ENCODE measurements around the gene SENP3.

SENP3 gene

DNA sequence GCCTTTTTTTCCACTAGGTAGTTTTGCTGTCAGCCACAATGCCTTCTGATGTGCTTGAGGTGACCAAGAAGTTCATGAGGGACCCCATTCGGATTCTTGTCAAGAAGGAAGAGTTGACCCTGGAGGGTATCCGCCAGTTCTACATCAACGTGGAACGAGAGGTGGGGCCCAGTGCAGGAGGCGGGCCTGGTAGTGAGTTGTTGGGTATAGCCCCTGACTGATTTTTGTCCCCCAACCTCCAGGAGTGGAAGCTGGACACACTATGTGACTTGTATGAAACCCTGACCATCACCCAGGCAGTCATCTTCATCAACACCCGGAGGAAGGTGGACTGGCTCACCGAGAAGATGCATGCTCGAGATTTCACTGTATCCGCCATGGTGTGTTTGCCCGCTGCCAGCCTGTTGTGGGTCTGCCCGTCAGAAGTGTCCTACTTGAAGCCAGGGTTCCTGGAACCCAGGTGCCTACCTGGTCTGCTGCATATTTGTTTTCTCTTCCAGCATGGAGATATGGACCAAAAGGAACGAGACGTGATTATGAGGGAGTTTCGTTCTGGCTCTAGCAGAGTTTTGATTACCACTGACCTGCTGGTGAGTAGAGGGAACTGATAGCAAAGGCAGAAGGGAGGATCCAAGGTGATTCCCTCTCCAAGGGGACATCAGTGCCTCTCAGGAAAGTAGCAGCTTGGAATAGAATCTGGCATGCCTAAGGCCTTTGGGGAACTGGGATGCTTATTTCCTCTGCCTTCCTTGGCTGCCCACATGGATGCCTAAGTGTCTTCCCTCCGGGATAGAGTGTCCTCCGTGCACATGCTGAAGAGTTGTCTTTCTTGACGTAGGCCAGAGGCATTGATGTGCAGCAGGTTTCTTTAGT lies 15.8 kb downstream of the SENP3 start:
- DNase-seq (ENCODE audit: low spot score), result no peak

DNA sequence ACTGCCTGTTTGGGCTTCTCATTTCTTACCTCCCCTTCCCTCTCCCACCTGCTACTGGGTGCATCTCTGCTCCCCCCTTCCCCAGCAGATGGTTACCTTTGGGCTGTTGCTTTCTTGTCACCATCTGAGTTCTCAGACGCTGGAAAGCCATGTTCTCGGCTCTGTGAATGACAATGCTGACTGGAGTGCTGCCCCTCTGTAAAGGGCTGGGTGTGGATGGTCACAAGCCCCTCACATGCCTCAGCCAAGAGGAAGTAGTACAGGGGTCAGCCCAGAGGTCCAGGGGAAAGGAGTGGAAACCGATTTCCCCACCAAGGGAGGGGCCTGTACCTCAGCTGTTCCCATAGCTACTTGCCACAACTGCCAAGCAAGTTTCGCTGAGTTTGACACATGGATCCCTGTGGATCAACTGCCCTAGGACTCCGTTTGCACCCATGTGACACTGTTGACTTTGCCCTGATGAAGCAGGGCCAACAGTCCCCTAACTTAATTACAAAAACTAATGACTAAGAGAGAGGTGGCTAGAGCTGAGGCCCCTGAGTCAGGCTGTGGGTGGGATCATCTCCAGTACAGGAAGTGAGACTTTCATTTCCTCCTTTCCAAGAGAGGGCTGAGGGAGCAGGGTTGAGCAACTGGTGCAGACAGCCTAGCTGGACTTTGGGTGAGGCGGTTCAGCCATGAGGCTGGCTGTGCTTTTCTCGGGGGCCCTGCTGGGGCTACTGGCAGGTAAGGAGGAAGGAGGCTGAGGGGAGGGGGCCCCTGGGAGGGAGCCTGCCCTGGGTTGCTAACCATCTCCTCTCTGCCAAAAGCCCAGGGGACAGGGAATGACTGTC lies 17.5 kb downstream of the SENP3 start, which contains the start of gene CD68:
CD68 (plus strand) TSS at position 638 of the 833 bp plus-strand sequence; CDS start at position 678, 40 bp downstream.
- DNase-seq (ENCODE audit: low spot score), result peak; percentile 96

DNA sequence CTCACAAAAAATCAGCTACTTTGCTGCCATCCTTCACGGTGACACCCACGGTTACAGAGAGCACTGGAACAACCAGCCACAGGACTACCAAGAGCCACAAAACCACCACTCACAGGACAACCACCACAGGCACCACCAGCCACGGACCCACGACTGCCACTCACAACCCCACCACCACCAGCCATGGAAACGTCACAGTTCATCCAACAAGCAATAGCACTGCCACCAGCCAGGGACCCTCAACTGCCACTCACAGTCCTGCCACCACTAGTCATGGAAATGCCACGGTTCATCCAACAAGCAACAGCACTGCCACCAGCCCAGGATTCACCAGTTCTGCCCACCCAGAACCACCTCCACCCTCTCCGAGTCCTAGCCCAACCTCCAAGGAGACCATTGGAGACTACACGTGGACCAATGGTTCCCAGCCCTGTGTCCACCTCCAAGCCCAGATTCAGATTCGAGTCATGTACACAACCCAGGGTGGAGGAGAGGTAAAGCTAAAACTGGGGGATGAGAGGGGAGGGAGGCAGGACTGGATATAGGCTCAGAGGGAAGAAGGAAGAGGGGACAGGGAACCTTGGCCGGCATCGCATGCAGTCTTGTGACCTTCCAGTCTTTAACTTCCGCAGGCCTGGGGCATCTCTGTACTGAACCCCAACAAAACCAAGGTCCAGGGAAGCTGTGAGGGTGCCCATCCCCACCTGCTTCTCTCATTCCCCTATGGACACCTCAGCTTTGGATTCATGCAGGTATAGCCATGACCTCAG lies 18.3 kb downstream of the SENP3 start:
- DNase-seq (ENCODE audit: low spot score), result no peak

DNA sequence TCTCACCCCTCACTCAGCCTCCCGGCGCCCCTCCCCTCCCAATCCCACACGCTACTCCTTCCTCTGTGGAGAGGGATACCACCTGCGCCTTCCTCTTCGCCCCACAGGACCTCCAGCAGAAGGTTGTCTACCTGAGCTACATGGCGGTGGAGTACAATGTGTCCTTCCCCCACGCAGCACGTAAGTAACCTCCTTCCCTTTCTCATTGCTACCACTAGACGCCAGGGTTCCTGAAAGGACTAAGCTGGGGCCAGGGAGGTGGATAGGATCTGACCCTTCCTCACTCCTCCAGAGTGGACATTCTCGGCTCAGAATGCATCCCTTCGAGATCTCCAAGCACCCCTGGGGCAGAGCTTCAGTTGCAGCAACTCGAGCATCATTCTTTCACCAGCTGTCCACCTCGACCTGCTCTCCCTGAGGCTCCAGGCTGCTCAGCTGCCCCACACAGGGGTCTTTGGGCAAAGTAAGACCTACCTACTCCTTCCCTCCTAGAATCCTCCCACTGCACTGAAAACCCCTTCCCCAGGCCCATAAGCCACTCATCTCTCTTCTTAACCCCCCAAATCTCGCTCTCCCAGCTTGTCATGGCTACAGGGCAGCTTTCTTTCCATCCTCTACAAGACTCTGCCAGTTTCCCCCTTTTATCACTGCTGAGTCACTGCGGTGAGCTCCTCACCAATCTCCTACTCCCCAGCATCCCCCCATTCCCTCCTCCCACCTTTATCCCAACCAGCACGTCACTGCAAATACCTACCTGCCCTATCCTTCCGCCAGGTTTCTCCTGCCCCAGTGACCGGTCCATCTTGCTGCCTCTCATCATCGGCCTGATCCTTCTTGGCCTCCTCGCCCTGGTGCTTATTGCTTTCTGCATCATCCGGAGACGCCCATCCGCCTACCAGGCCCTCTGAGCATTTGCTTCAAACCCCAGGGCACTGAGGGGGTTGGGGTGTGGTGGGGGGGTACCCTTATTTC lies 19.2 kb downstream of the SENP3 start:
- DNase-seq (ENCODE audit: low spot score), result no peak

DNA sequence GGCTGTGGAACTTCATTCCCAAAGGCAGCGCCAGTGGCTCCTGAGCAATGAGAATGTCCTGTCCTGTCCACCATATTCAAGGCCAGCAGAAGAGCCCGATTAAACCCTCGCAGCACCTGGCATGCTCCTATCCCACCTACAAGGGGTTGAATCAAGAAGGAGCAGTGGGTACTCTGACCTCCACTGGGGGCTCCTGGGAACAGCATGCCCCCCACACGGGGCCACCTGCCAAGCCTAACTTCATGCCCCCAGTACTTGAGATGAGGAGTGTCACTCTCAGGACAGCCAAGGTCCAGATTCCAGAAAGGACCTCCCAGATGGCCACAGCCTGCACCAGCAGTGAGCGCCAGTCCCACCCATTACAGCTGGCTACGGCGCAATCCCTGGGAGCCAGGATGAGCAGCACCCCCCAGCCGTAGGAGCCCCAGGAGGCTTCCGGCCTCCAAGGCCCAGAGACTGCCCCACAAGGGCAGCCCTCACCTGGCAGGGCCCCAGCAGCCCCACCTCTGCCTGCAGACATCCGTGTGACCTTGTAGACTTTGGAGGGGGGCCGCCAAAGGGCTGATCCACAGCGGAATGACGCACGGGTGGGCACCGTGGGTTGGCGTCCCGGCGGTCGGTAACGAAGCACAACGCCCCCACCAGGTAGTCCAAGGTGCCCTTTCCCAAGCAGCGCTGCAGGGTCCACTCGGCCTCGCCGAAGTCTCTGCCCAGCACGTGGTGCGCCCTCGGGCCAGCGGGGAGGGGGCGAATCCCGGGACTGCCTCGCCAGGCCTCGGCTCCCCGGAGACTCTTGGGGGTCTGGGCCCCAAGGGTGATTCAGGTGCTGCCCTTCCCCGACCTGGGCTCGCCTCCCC lies 20.9 kb downstream of the SENP3 start:
- no peak for DNase-seq (ENCODE audit: low spot score)

DNA sequence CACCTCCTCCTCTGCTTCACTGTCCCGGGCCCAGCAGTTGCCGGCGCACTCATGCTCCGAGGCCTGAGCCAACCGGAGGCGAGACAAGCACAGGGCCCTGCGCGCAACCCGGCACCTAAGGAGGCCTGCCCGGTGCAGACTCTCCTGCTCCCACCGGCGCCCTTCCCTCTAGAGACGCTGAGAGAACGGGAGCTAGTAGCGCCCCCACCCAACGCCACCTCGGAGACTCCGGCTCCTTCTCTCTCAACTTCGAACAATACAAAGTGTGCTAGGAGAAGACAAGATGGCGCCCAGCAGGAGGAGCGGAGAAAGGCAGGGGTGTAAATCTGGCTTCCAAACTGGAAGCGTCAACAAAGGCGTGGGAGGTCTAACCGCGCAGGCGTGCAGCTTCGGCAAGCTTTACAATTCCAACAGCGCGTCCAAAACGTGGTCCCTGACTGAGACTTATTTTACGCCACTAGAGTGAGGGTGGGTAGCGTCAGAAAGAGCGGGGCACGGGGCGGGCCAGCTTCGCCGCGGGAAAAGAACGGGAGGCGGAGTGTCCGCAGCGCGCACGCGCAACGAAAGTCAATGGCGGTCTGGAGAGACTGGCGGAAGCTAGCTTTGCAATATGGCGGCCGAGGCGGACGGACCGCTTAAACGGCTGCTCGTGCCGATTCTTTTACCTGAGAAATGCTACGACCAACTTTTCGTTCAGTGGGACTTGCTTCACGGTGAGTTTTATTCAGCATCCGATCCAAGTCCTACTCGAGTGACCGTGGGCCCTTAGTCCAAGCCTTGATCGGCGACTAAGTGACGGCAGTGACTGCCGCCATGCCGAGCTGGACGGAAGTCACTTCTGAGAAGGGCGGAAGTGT lies 21.8 kb downstream of the SENP3 start, which contains the start of gene MPDU1:
MPDU1 (plus strand) TSS at position 600 of the 857 bp plus-strand sequence; CDS start at position 611, 11 bp downstream.
- peak; percentile 96 for DNase-seq (ENCODE audit: low spot score)

DNA sequence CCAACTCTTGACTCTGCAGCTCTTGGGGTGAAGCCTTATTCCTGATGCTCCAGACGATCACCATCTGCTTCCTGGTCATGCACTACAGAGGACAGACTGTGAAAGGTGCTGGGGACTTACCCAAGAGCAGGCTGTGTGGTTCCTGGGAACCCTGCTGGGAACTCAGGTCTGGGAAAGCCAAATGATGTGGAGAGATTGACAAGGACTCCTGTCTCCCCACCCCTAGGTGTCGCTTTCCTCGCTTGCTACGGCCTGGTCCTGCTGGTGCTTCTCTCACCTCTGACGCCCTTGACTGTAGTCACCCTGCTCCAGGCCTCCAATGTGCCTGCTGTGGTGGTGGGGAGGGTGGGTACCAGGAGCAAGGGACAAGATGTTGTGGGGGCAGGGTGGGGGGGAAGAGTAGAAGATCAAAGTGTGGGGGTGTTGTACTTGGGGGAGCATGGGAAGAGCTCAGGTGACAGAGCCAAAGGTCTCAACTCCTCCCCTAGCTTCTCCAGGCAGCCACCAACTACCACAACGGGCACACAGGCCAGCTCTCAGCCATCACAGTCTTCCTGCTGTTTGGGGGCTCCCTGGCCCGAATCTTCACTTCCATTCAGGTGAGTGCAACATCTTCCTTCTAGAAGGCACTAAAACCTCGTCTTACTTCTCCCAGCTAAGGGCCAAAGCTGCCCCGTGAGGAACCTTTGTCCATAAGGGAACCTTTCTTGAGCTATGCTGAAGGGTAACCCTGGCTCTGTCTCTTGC lies 25.1 kb downstream of the SENP3 start:
- no peak for DNase-seq (ENCODE audit: low spot score)

DNA sequence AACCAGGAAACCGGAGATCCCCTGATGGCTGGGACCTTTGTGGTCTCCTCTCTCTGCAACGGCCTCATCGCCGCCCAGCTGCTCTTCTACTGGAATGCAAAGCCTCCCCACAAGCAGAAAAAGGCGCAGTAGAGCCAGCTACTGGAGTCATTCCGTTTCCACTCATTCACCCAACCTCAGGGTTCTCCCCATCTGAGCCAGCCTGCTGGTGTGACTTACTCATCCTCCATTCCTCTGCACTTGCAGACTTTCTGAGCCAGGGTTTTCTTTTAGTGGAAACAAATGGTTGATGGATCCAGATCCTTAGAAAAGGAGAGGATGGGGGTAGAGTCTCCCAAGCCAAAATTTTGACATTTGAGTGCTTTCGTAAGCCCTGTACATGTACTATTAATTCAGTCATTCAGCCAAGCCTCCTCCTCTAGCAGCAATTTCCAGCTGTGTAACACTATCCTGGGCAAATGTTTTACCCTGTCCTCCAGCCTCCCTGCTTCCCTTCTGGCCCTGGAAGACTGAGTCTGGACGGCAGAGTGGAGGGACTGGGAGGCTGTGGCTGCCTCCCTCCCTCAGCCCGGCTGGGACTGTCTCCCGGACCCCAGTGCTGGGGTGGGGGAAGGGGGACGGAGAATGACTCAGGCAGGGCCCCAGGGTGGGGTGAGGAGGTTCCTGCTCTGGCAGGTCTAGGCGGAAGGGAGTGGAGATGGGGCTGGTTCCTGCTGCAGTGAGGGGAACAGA lies 25.9 kb downstream of the SENP3 start:
- DNase-seq (ENCODE audit: low spot score), result no peak

DNA sequence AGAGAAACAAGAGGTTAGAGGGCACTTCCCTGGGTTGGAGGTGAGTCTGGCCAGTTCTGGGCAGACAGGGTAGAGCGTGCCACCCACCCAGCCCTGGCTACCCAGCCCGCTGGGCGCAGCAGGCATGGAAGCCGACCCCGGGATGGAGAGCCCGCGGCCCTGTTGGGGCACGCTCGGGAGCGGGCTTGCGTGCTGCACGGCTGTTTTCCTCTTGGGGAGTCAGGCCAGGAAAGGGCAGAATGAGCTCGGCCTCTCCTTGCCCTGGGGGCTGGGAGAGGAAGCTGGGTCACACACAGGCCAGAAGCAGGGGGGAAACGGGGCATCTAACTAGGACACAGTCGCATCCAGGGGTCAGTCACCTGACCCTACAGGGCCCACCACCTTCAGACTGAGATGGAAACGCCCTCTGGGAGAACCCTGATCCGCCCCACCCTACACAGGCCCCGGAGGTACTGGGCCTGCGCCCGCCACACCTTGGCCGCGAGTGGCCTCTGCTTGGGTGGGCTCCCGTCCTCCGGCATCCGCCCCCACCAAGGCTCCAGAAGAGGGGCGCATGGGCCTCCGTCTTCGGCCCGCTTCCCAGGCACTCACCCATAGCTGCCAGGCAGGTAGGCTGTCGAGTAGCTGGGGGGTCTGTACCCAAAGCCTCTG lies 27.0 kb downstream of the SENP3 start:
- DNase-seq (ENCODE audit: low spot score), result no peak

DNA sequence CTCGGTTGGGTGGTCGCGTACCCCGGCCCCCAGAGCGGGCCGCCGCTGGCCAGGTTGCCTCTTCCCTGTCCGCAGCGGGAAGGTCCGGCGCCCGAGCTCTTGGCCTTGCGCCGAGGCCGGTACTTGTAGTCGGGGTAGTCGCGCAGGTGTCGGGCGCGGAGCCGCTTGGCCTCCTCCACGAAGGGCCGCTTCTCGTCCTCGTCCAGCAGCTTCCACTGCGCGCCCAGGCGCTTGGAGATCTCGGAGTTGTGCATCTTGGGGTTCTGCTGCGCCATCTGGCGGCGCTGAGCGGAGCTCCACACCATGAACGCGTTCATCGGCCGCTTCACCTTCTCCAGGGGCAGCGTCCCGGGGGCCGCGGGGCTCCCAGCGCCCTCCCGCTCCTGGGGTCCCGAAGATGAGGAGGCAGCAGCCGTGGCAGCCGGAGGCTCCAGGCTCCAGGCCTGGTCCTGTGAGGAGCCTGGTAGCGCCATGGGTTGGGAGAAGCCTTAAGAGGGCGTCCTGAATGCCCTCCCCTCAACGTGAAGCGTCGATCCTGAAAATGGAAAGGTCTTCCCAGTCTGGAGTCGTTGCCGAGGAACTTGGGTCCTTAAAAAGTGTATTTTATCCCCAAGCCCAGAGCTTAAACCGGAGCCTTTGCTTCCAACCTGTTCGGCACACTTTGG lies 27.6 kb downstream of the SENP3 start:
- peak; percentile 71 for DNase-seq (ENCODE audit: low spot score)

DNA sequence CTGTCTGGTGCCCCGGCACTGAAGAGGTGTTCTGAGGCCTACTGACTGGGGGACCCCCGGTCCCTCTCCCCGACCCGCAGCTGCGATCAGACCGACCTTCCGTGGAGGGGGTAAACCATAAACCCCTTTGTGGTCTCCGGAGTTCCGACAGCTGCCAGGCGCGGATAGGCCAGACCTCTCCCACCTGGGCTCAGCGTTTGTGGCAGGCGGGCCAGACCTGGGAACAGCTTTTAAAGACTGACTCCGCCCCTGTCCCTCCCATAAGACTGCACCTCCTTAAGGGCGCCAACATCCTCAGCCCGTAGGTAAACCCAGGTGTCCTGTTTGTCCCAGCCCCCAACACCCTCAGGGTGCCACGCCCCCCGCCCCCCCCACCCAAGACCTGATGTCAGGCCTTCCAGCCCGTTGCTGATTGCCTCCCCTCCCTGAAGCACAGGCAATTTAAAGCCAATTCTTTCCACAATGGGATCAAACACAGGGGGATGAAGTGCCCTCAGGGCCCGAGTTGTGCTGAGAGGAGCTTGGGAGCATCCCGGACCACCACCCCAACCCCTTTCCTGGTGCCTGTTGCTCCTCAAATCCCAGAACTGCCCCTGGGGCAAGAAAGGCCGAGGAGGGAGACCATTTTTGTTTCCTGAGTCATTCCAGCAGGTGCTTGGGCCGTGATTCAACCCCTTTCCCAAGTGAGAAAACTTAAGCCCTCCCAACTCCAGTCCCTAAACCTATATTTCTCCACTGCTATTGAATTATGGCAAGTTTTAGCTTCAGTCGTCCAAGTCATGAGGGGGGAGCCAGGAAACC lies 28.4 kb downstream of the SENP3 start, which contains the start of gene SOX15:
SOX15 (minus strand) TSS at position 204 of the 801 bp plus-strand sequence. CDS start 418 bp downstream, outside the sequence.
- no peak for DNase-seq (ENCODE audit: low spot score)

DNA sequence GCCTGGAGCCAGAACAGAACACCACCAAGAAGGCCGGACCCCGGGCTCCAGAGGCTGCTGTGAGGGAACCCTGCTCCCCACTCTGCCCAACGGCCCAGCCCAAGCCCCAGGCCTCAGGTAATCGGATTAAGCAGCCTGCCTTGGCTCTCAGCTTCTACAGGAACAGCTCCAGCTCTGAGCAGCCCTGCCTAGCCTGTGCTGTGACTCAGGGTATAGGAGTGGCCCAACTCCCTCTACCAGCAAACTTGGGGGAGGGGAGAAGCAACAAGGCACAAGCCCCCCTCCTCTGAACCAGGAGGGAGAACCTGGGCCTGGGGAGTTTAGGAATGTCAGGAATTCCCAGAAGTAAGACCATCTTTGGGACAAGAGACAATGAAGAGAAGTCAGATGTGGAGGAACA lies 29.0 kb downstream of the SENP3 start:
- DNase-seq (ENCODE audit: low spot score), result no peak

DNA sequence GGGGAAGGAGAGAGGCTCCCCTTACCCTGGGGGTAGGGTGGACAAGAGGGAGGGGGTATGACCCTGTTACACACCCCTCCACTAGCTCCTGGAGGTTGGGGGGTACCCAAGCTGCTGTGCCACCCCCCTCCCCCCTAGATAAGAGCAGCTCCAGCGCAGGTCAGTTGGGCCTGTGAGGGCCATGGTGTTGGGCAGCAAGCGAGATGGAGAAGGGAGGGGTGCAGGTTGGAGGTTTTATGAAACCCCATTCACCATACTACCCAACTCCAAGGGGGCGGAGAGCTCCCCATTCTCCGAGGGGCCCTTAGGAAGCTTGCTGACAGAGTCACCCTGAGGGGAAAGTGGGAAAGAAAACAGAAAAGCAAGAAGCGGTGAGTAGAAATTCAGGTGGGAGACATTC lies 29.9 kb downstream of the SENP3 start:
- no peak for DNase-seq (ENCODE audit: low spot score)

DNA sequence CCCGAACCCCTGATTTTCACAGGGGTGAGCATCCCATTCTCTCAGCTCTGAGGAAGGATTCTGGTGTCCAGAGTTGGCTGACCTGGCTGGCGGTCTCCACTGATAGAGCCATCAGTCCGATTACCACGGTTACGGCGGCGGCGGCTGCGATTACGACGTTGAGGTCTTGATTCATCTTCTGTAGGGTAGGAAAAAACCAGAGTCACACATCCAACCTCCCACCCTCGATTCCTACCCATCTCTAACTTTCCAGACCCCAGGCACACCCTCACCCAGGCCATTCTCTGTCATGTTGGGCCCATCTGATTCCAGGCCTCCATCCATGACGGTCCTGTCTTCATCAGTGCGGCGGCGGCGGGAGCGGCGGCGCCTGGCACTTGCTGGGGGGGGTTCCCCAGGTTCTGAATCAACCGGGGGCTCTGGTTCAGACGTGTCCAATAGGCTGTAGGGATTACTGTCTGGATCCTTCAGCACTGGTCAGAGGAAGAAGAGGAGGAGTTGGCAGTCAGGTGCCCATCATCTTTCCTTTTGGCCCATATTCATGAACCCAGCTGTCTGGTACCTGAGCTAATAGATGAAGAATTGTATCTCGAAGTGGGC lies 30.8 kb downstream of the SENP3 start:
- no peak for DNase-seq (ENCODE audit: low spot score)

DNA sequence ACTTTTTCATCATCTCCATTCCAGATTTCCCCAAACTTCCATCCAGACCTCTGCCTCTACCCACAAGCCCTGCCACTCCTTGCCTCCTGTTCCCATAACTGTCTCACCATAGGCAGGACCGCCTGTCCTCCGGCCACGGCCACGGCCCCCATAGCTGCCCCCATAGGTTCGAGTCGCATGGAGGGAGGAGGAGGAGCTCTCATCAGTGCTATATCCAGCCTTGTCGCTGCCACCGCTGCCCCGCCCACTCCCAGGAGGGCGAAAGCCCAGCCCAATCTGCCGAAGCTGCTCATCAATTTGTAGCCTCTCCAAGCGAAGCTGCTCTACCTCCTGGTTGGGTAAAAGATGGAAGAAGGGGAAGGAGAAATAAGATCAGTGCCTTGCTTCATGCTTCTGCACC lies 31.6 kb downstream of the SENP3 start:
- DNase-seq (ENCODE audit: low spot score), result no peak

Data from kidney capillary endothelial cell (primary cell).